NCI-H2196 (cell line): ENCODE results near the gene CD164L2.
"Not testable (repeated sequence)": the region's sequence is repeated elsewhere in the genome, so short reads cannot be mapped to it uniquely, and the experiment has no call there.

Source experiments
- DNase-seq: peaks from one replicate; lab custom pipeline; 2025; ENCODE audit not compliant: unreplicated experiment; lab: John Stamatoyannopoulos, UW

Gene CD164L2

DNA sequence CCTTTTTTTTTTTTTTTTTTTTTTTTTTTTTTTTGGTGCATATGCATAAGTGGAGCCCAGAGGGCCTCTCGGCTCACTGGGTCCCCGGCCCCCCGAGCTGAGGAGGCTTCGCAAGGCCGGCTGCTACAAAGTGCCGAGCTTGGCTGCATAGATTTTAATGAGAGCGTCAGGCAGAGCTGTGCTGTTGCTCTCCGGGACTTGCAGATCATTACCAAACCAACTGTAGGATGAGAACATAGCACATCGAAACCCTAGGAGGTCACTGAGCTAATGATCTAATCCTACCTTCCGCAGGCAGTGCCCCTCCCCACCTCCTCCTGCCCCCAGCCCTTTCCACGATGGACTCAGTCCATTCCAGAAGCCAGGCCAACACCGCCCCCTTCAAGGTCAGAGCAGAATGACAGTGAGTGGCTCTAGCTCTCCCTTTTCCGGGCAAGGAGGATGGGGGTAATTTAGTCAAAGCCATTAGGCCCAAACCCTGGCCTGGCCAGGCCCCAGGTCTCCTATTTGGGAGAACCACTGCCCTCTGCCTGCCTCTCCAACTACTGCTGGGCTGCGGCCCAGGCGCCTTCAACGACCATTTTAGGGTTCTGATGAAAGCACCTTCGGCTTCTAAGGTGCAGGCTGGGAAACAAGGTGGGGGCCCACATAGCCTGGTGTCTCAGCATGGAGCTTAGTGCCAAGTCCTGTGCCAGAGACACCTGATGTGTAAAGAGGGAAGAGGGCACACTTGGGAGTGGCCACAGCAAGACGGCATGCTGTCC, 22.6 kb upstream of the CD164L2 start:
- DNase-seq: not testable (repeated sequence)

DNA sequence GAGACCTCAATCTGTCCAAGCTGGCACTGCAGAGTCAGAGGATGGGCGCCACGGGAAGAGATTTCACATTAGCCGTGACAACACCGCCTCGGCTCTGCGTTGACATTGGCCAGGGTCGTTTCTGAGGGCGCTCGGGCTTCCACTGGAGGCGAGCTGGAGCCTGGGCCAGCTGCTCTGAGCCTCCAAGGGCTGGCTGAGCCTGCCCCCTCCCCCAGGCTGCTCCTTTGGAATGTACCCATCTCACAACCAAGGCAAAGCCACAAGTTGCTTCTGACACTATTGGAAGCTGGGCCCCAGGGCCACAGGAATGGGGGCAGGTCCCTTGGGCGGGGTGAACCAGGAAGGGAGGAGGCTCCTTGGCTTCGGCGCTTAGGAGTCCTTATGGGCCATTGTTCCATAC, 21.9 kb upstream of the CD164L2 start:
- no peak for DNase-seq

- no peak for DNase-seq
Observed at GRCh38 chr1:27403931-27404330, 20.8 kb upstream of the CD164L2 start.

GRCh38 chr1:27403065-27403726, 20.1 kb upstream of the CD164L2 start:
- no peak for DNase-seq

DNA sequence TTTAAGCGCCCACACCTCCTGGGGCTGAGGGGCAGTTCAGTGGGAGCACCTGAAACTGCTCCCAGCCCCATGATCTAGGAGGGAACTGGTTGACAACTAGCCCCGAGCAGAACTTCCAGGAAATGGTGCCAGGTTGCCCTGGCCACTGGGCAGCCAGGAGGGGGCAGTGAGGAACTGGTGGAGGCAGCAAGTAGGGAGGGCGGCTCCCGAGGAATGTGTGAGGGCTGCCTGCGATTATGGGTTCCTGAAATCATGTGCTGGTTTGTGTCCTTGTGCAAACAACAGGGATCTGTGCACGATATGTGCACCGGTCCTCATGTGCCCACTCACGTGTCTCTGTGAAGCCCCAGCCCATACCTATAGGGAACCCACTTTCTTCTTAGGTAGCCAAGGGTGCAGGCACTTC, 19.2 kb upstream of the CD164L2 start:
- peak; percentile 39 for DNase-seq

DNA sequence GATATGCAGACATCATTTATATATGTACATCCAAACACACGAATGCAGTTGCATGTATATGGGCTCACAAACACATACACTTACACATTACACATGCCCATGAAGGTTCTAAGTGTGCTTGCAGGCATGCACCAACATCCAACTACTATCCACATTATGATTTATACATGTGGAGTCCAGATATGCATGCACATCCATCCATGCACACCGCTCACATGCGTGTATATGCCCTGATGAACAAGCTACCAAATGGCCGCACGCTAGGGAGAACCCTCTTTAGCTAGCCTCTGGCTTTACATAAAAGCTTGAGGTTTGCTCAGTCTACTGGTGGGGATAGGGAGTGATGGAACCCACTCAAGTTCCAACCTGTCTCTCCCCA, 17.8 kb upstream of the CD164L2 start:
- DNase-seq: no peak

DNA sequence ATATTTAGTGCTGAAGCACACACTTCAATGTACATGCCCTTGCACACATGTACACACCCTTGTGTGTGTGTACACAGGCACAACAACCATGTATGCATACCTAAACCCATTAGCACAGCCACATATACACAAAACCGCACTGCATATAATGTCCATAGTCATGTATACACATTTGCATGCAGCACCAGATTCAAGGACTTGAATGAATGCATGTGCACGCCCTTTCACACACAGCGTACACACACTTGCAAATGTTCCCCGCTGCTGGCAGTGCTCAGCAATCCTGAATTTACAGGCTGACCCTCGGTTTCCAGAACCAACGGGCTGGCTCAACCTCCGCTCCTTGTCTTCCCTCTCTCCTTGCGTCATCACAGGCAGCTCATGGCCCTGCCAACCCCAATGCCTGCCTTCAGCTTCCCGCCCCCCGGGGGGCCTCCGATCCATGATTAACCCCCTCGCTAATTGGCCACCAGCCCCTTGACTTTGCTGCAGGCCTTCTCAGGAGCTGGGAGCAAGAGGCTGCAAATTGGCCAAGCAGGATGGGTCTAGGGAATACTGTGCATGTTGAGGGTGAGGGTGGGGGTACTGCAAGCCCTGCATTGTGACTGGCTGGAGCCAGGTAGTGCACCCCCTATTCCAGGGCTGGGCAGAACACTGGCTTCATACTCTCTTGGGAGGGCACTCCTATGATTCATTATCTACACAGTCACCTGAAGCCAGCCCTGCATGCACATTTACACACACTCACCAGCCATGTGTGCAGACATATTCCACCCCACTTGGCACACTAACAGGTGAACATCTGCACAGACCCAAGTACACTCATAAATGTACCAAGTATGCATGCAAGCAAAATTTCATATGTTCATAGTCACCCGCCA, 17.2 kb upstream of the CD164L2 start:
- no peak for DNase-seq

- DNase-seq: no peak
Observed at GRCh38 chr1:27399251-27400025, 16.3 kb upstream of the CD164L2 start.

DNA sequence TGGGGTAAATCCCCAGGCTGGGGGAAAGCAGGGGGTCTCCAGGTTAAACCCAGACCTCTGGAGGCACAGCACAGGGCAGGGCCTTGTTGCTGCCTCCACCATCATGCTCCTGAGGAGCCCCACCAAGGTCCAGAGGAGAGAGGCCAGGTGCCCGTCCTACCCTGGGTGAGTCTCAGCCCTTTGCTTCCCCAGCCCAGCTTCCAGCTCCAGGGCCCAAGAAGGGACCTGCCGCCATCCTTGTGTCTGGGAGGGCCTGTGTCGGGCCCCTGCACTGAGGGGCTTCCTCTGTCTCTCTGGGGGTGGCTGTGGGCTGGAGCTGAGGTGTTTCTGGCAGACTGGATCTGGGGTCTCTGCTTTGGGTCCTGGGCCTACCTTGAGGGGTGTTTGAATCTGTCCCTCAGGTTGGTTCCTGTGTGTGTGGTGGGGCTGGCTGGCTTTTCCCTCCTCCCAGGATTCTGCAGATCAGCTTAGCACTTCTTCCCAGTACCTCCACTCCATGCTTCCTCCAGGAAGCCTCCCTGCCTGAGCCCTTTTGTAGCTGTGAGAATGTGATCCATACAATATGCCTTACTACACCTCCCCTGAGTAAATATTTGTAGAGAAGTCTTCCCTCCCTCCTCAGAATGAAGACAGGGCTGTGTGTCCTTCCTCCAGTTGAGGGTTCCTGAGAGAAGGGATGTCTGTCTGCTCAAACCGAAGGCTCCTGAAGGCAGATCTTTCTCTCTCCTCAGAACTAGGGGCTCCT, 15.4 kb upstream of the CD164L2 start:
- no peak for DNase-seq

DNA sequence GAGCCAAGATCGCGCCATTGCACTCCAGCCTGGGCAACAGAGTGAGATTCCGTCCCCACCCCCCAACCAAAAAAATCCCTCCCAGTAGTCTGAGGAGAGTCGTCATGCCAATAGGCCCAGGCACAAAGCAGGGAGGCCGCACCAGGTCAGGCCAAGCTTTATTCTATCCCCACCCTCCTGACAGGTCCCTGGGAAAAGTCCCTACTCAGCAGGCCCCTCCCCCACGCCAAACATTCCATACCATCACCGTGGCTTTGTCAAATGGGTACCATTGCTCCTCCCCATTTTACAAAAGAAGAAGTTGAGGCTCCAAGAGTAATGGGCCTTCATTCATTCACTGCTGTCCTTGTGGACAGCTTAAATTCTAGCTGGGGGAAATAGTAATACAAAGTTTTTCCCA, 14.6 kb upstream of the CD164L2 start:
- no peak for DNase-seq

DNA sequence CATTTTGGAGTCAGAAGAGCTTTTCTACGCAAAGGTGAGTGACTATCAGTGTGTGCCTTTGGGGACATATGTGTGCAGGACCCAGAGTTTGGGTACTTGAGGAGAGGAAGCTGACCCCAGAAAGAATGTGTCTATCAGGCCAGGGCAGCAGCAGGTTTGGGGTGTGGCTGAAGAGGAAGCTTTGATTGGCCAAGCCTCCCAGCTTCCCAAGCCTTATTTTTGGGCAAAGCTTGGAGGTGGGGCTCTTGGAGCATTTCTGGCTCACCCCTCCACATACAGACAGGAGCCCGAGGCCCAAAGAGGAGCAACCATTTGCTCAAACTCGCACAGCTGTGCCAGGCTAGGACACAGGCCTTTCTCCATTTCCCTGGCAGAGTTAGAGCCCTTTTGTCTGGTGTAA, 14.0 kb upstream of the CD164L2 start:
- no peak for DNase-seq

DNA sequence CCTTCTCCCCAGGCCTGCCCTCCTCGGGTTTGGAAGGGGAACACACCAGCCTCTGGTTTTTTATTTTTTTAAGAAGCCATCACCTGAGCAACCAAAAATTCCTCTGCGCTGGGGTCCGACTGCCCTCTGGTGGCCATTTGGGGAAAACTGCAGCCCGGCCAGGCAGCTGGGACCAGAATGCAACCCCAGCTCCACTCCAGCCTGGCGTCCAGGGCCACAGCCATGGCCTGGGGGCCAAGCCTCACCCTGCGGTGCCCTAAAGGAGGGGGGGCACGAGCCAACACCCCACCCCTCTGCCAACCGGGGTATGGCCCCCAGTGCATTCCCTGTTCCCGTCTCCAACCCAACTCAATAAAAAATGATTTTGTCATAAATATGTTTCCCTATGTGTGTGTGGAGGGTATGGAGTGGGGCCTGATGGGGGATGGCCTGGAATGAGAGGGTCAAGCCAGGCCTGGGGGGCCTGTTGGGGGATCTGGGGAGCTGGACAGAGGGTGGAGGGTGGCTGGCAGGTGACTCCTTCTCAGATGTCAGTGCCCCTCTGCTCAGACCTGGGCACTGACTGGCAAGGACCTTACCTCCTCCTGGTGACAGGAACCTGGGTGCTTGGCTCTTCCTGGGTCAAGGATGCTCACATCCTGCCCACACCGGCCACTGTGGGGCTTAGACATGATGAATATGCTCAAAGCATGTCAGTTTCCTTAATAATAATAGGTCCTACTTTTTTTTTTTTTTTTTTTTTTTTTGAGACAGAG, 12.5 kb upstream of the CD164L2 start:
- DNase-seq: peak; percentile 82

GRCh38 chr1:27394925-27395324, 11.8 kb upstream of the CD164L2 start:
- DNase-seq: no peak

DNA sequence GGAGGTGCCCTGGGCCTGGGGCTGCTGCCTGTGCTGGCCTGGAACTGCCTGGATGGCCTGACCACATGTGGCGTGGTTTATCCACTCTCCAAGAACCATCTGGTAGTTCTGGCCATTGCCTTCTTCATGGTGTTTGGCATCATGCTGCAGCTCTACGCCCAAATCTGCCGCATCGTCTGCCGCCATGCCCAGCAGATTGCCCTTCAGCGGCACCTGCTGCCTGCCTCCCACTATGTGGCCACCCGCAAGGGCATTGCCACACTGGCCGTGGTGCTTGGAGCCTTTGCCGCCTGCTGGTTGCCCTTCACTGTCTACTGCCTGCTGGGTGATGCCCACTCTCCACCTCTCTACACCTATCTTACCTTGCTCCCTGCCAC, 11.1 kb upstream of the CD164L2 start:
- DNase-seq: no peak

GRCh38 chr1:27393641-27394281, 10.6 kb upstream of the CD164L2 start:
- no peak for DNase-seq

GRCh38 chr1:27392778-27393635, 9.9 kb upstream of the CD164L2 start:
- no peak for DNase-seq

DNA sequence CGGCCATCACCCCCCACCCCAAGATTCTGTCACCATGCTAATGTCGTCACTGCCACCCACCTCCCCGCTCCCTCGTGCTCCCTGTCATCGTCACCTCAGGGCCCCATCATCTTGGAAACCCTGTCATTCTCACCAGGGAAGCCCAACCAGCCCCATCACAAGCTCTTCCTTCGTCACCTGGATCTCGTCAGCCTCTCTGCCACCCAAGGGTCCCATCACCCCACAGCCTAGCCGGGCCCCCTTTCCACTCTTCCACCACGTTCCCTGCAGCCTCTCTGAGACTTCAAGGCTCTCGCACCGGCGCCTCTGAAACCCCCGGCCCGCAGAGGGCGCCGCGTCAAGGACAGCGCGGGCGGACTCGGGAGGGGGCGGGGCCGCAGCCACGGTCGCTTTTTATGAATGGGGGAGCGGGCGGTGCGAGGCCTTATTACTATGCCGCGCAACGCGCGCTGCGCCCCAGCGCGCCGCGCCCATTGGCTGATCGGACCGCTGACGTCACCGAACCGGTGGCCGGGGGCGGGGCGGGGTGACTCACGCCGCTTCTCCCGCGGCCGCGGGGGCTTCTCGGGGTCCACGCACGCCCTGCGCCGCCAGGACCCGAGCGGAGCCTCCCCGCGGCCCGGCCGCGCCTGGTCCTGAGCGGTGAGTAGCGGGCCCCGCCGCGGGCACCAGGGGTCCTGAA, 9.1 kb upstream of the CD164L2 start, which contains the start of gene GPR3:
Gene GPR3, plus strand, starts transcription at position 527 of the 682 bp plus-strand sequence. CDS start 1,177 bp downstream, outside the sequence.
- peak; percentile 94 for DNase-seq
